NCI-H1105 treated with DMSO at 0.1 percent for 48 hours (cell line): ENCODE measurements around the gene KCNAB2.
"Not testable (repeated sequence)": the region's sequence is repeated elsewhere in the genome, so short reads cannot be mapped to it uniquely, and the experiment has no call there.

Source experiments
- DNase-seq: peaks from one replicate; lab custom pipeline; 2025; lab: John Stamatoyannopoulos, UW

Gene KCNAB2

DNA sequence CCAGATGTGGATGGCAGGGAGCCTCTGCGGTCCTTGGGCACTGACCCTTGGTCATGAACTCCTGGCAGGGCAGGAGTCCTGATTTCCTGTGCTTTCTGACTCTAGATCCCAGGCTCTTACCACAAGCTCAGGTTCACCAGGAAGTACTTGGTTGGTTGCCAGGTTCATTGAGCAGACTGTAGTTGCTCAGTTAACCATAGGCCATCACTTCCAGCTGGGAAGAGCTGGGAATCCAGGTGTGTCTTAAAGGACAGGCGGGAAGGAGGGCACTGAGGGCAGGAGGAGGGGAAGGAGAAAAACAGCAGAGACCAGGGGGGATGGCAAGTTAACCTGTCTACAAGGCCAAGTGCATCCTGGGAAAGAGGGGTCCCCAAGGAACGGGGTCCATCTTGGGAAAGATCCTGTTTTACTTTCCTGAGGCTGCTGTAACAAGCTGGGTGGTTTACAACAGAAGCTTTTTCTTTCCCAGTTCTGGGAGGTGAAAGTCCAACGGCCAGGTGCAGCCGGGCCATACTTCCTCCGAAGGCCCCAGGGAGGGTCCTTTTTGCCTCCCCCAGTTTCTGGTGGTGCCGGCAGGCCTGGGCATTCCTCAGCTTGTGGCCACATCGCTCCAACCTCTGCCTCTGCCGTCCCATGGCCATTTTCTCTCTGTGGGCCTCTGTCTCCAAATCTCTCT lies 11.6 kb downstream of the KCNAB2 start:
- DNase-seq, result no peak

DNA sequence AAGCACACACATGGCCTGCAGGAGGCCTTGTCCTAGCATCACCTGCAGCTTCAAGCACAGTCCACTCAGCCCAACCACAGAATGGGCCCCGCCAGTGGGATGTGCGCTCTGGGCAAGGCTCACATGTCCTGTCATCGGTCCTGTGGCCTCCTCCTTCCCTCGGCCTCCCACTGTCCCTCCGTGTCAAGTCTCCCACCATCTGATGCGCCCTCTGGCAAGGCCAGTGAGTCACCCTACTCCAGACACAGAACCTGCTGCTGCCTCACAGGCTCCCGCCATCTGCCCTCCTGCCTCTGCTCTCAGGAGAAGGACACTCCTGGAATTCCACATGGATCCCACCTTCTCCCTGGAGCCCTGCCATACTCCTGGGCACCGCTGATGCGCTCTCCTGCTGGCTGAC lies 14.2 kb downstream of the KCNAB2 start:
- DNase-seq, result no peak

DNA sequence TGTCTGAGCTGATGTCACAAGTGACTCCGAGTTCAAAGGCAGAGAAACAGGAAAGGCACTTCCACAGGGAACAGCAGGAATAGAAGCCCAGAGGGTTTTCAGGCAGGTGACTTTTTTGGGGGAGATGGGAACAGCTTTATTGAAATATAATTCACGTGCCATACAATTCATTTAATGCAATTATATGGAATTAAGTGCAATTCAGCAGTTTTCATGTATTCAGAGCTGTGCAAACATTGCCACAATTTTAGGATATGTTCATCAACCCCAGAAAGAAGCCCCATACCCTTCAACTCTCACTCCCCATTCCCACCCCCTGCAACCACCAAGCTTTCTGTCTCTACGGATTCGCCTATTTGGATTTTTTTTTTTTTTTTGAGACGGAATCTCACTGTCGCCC lies 17.0 kb downstream of the KCNAB2 start:
- no peak for DNase-seq

DNA sequence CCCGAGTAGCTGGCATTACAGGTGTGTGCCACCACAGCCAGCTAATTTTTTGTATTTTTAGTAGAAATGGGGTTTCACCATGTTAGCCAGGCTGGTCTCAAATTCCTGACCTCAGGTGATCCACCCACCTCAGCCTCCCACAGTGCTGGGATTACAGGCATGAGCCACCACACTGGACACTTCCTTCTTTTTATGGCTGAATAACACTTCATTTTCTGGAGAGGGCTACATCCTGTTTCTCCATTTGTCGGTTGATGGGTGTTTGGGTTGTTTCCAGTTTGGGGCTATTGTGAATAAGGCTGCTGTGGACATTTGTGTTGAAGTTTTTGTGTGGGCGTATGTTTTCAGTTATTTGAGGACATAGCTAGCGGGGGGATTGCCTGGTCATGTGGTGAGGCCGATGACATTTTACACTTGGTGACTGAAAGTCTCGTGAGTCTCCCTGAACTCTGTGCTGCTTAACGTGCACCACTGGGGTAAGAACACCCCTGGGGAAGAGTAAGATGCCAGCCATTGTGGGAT lies 17.9 kb downstream of the KCNAB2 start:
- DNase-seq, result not testable (repeated sequence)

DNA sequence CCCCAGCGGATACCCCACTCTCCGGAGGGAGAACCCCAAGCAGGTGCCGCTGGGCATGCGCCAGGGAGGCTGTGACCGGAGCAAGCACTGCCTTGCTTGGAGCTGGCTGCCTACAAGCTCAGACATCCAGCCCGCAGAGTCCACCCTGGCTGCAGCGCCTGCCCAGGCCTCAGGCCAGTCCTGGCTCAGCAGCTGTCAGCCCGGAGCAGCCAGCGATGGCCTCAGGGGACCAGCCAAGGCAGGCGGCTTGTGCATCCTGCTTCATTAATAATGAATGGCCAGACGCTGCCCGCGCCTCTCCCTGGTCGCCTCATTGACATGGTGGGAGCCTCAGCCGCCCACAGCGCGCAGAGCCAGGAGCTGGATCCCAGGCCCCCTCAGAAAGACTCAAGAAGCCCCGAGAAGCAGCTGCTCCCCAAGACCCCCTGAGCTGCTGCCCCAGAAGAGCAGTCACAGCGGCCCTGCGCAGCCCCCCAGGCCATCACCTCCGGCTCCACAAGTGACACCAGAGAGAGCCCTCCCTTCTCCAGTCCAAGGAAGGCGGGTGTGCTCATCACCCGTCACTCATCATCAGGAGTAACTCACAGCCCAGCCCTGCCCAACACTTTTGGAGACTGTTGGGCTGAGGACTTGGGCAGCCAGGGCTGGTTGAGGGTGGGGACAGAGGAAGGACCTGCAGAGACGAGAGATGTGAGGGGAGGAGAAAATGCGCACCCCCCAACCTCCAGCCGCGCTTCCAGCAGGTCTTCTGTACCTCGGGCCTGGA lies 19.6 kb downstream of the KCNAB2 start:
- DNase-seq, result no peak

DNA sequence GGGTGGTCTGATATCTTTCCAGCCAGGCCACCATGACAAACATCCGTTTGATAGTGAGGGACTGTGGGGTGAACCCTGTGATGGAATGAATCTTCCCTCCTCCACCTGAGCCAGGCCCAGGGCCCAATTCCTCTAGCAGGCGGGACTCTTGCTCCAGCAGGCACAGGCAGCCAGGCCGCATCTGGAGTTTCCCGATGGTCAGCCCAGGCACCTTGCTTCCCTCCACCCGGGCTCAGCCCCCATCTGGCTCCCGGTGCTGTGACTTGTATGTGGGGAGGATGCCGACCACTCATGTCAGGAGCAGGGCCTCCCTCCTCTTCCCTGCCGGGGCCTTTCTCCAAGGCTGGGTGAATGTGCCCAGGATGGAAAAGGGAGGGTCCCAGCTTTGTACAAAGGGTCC lies 21.0 kb downstream of the KCNAB2 start:
- no peak for DNase-seq

DNA sequence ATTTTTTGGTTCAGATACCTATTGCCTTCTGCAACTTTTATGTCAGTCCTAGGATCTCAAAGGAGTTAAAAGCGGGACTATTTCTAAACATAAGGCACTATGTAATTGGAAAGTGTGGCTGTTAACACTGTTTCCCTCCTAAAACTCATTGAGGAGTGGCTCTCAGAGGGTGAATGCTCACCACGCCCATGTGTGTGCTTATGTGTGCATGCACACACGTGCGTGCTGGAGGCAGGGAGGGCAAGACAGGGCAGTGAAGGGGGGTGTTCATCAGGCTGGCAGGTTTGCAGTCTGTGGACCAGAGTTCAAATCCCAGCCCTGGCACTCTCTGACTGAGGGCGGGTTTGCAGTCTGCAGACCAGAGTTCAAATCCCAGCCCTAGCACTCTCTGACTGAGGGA lies 22.4 kb downstream of the KCNAB2 start:
- DNase-seq, result no peak

DNA sequence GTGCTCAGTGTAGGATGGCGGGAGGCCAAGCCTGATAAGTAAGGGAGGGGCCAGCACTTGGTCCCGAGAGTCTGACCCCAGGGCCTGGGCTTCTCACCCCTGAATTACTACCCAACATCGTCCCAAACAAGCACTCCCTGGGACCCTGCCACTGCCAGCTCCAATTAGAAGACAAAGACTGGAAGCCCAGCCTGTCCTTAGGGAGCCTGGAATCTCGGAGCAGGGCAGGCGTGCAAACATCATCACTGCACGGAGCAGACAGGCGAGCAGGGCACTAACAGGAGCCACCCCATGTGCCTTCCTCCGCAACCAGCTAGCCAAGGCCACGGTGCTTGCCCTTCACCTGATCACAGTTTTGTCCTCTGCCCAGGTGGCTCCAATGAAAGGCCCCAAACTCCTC lies 23.2 kb downstream of the KCNAB2 start:
- no peak for DNase-seq

DNA sequence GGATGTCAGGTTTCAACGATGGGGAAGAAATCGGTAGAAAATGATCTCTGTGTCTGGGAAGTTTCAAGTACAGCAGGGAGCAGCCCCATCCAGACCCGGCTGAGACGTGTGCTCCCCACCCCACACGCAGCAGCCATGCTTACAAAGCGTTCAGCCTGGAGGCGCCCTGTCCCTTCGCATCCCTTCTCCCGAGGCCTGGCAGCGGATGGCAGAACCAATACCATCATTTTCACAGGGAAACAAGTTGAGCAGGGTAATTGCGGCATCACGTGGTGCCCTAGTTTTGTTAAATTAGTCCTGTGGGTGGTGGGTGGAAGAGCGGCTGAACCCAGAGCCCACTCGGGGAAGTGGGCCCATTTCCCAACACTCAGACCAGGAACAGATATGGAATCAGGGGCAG lies 23.9 kb downstream of the KCNAB2 start:
- DNase-seq, result no peak

DNA sequence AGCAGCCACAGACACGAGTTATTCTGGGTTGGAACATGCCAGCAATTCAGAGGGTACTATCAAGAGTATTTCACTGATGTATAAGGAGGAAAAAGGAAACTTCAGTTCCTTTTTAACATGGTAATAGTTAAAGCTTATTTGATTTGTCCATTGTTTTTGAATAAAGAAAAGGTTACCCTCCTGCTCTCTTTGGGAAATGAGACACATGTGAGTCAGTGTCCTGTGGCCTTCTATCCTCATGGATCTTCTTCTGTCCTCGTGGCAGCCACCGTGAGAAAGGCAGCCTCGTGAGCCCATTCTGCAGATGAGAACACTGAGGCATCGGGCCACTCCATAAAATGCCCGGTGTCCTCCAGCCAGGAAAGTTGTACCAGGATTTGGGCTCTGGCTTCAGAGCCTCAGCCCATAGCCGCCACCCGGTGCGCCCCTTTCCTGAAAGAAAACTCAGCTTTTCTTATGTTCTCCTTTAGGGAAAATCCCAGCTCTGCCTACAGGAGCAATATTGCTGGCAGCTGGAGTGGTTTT lies 24.8 kb downstream of the KCNAB2 start:
- no peak for DNase-seq

DNA sequence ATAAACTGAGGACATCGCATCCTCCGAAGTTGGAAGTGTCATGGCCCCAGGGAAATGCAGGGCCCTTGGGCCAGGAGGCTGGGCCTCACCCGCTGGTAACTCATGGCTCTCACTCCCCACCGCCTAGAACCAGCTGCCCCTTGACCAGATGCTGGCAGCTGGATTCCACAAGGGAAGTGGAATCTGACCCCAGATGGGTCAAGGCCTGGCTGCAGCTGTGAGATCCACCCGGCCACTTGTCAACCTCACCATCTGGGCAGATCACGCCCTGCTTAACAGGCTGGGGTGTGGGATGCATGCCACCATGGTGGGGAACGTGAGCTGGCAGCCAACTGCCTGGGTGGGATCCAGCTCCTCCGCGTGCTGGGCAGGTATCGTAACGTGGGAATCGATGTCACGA lies 25.5 kb downstream of the KCNAB2 start:
- DNase-seq, result no peak

DNA sequence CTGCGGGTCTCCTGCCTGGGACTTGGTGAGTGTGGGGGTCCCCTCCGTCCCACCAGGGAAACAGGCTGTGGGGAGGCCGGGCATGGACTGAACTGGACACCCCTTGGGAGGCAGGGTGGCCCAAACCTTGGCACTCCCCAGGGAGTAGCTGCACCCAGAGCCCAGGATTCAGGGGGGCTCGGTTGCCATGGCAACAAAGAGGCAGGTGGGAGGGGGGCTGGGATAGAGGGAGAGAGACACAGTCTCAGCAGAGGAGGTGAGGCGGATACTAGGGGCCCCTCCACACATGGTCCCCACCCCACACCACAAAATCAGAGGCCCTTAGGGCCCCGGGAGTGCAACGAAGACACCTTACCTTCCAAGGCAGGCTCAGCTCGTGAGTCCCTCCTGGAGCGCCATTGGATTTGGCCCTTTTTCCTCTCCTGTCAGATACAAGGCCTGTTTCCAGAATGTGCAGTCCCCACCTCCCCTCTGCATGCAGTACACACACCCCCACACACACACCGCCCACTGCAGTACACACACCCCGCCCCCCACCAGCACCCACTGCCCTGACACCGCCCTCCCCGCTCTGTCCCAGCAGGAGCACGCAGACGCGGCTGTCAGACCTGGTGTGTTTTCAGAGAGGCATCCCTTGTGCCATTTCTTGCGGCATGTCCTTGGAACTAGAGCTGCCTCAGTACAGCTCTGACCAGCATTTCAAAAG lies 27.2 kb downstream of the KCNAB2 start:
- DNase-seq, result no peak

DNA sequence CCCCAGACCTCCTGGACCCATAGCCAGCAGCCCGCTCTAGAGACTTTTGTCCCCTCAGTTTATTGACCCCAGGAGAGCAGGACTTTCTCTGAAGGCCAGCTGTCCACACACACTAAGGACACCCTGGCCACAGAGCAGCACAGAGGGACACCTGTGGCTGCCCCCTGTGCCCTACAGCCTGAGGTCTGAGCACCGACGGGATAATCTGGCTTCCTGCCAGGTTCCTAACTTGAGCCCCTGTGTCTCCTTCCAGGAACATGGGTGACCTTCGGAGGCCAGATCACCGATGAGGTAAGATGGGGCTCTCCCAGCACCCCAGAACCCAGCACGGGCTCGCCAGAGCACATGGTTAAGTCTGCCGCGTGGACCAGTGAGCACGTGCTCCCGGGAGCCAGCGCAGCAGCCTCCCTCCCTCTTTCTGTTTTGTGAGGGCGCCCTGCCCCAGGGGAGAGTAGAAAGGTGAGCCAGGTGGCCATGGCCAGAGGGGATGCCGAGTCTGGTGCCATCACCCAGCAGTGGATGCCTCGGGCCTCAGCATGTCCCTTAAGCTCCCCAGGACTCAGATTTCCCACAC lies 27.9 kb downstream of the KCNAB2 start:
- DNase-seq, result no peak

DNA sequence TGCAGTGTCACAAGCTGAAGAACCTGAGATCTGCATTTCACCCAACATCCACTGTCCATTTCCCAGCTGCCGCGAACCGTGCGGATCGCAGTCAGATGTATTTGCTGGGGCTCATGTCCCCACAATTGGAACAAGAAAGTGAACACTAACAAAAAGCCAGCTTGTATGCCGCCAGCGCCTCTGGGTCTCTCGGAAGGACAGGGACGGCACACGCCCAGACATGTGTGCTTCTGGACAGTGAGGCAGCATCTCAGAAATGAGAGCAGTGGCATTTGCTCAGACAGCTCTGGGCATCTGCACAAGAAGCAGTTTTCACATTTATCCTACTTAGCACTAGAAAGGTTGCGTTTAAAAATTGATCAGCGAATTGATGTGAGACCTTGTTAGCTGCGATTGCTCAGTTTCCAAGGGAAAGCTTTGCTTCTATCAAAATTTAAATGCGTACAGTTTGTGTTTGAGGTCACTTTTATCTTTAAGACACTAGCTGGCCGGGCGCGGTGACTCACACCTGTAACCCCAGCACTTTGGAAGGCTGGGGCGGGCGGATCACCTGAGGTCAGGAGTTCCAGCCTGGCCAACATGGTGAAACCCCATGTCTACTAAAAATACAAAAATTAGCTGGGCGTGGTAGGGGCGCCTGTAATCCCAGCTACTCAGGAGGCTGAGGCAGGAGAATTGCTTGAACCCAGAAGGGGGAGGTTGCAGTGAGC lies 28.7 kb downstream of the KCNAB2 start:
- no peak for DNase-seq

DNA sequence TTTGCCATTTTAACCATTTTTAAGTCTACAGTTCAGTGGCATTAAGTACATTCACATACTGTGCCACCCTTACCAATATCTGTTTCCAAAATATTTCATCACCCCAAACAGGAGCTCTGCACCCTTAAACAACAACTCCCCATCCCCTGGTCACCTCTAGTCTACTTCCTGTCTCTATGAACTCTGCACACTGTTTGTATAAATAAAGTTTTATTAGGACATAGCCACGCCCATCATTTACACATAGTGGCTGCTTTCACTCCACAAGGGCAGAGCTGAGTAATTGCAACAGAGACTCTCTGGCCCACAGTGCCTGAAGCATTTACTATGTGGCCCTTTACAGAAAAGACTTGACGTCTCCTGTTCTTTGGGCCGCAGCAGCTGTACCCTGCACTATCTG lies 30.1 kb downstream of the KCNAB2 start:
- DNase-seq, result no peak

DNA sequence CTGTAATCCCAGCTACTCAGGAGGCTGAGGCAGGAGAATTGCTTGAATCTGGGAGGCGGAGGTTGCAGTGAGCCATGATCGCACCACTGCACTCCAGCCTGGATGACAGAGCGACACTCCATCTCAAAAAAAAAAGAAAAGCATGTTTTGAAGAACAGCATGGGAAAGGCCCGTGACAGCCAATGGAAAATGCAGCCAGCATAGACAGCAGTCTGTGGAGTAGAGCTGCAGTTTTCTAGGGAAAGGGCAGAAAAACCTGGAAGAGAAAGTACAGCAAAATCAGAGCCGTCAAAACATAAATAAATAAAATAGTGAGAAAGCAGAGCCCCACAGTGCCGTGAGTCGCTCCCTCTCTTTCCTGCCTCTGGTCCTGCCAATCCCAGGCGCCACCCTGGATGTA lies 31.4 kb downstream of the KCNAB2 start:
- DNase-seq, result not testable (repeated sequence)

DNA sequence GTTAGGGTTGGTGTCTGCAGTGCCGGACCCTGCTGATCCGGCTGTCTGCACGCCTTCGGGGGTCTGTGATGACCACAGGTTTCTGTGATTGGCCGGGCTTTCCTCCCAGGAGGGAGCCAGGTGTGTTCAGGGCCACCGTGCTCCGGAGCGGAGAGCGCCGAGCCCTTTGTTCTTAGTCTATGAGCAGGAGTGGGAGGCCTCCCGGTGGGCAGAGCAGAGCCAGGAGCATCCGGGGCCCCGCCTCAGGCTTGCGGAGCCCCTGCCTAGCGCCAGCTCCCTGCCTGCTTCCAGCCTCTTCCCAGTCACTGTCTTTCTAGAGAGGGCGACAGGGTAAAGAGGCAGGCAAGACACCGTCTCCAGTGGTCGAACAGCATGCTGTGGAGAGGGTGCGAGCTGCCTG lies 31.8 kb downstream of the KCNAB2 start:
- no peak for DNase-seq

DNA sequence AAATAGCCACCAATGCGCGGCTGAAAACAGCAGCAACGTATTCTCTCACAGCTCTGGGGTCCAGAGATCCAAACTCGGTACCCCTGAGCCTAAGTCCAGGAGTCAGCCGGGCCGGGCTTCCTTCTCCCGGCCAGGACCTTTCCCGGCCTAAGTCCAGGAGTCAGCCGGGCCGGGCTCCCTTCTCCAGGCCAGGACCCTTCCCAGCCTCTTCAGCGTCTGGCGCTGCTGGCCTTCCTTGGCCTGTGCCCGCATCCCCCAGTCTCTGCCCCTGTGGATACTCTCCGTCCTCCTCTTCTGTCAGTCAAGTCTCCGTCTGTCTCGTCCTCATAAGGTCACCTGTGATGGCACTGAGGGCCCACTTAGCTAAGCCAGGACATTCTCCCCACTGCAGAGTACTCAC lies 32.2 kb downstream of the KCNAB2 start:
- no peak for DNase-seq

DNA sequence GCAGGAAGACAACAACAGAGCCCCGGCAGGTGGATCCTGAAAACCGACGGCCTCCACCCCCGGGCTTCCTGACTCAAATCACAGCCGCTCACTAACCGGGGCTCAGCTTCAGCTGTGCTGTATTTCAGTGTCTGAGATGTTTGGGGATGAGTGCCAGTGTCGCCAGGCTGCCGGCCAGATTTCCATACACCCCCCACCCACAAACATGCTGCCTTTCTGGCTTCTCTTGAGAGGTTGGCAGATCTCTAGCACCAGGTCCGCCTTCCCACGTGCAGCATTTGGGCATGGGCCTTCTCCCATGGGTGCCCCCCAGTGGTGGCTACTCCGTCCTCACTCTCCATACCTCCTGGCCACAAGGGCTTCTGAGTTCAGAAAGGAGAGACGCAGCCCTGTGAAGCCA lies 34.8 kb downstream of the KCNAB2 start:
- DNase-seq, result no peak

DNA sequence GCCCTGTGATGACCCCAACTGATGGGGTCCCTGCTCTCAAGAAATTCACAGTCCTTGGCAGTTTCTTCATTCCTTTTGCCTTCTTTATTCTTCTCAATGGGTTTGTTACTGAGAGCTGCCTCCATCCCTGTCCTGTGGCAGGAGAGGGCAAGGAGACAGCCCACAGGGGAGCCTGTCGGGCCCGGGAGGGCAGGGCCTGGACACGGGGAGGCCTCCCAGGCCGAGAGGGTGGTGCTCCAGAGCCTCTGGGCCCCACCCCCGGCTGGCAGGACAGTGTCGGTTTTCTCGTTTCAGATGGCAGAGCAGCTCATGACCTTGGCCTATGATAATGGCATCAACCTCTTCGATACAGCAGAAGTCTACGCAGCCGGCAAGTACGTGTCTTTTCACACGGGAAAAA lies 36.2 kb downstream of the KCNAB2 start:
- DNase-seq, result no peak

DNA sequence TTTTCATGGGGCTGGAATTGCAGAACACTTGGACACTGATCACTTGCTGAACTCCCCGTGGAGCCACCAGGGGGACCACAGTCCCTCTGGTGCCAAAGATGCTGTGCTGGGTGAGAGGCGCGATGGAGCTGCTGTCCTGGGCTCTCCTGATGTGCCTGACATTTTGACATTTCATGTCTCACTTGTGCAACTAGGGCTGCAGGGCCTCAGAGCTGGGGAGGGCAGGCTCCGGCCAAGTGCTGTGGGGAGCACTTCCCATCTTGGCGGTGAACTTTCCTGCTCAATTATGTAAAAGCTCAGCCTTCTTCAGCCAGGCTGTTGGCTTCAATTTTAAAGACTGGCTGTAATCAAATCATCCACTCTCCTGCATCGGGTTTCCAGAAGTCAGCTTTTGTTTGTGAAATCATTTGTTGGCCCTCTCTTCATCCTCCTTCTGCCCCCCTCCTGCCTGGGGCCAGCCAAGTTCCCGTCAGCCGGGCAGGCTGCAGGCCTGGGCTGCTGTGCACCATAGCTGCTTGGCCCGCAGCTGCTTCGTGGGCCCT lies 36.8 kb downstream of the KCNAB2 start:
- no peak for DNase-seq
